SU-DHL-6 (cell line): ENCODE results near the gene POFUT2.

ENCODE experiments used
- H2AFZ ChIP-seq: fragments of 200-600 bp; sonication (generic); 2 replicates; pipeline ENCODE4 v1.6.1; 2014; ENCODE audit warnings: low read depth, mild to moderate bottlenecking, moderate library complexity, mixed read lengths, antibody characterized with exemption, low read length; ENCODE audit not compliant: severe bottlenecking
- H3F3A ChIP-seq: fragments of 200-600 bp; shearing (Covaris generic); 2 replicates; pipeline ENCODE4 v1.6.0; 2016; ENCODE audit warnings: antibody characterized with exemption, mild to moderate bottlenecking; ENCODE audit not compliant: insufficient read depth
- H3K27ac ChIP-seq: fragments of 200-600 bp; sonication (generic); 2 replicates; pipeline ENCODE4 v1.5.1; 2016; ENCODE audit warnings: low read depth, mild to moderate bottlenecking, low read length, moderate library complexity, mixed read lengths
- H3K27me3 ChIP-seq: fragments of 200-600 bp; sonication (generic), shearing (Covaris generic); 2 replicates; pipeline ENCODE4 v1.6.0; 2014; ENCODE audit warnings: mild to moderate bottlenecking, low read length
- H3K36me3 ChIP-seq: fragments of 200-600 bp; sonication (generic); 2 replicates; pipeline ENCODE4 v1.6.1; 2014; ENCODE audit warnings: mild to moderate bottlenecking, low read length, mixed read lengths
- H3K4me2 ChIP-seq: fragments of 300-600, 200-600 bp; shearing (Covaris generic), sonication (generic); 2 replicates; pipeline ENCODE4 v1.6.0; 2014; ENCODE audit warnings: low read length, low read depth, mild to moderate bottlenecking; ENCODE audit not compliant: poor library complexity, severe bottlenecking
- H3K4me3 ChIP-seq: fragments of 200-600 bp; sonication (generic); 2 replicates; pipeline ENCODE4 v1.5.1; 2014; ENCODE audit warnings: antibody characterized with exemption, low read length, mild to moderate bottlenecking, mixed read lengths; ENCODE audit not compliant: insufficient read depth, poor library complexity, severe bottlenecking
- H3K79me2 ChIP-seq: fragments of 200-600 bp; sonication (generic); 2 replicates; pipeline ENCODE4 v1.6.1; 2014; ENCODE audit warnings: mild to moderate bottlenecking, low read length, moderate library complexity; ENCODE audit not compliant: insufficient read depth
- H3K9ac ChIP-seq: fragments of 200-600 bp; sonication (generic); 2 replicates; pipeline ENCODE4 v1.7.0; 2014; ENCODE audit warnings: mild to moderate bottlenecking, low read length
- H3K9me2 ChIP-seq: fragments of 200-600 bp; sonication (generic); replicated peaks from 2 replicates; pipeline ENCODE4 v1.6.1; 2014; ENCODE audit warnings: low read length; ENCODE audit not compliant: insufficient read depth
- H3K9me3 ChIP-seq: fragments of 200-600 bp; sonication (generic); 2 replicates; pipeline ENCODE4 v1.6.1; 2014; ENCODE audit warnings: low read length, mixed read lengths; ENCODE audit not compliant: insufficient read depth
- H4K20me1 ChIP-seq: fragments of 200-600 bp; sonication (generic); 2 replicates; pipeline ENCODE4 v1.6.1; 2014; ENCODE audit warnings: low read depth, mild to moderate bottlenecking, antibody characterized with exemption, low read length, moderate library complexity, mixed read lengths
- EZH2phosphoT487 ChIP-seq: fragments of 200-600 bp; sonication (generic), shearing (Covaris generic); conservative IDR thresholded peaks from 2 replicates; pipeline ENCODE4 v1.6.1; 2018; ENCODE audit warnings: mild to moderate bottlenecking, antibody characterized with exemption, low read length, moderate library complexity, mixed read lengths
- TF ChIP-seq, protein P1 (sequence below): fragments of 200-600 bp; sonication (generic); IDR thresholded peaks from one replicate; pipeline ENCODE4 v1.5.1; 2017; ENCODE audit warnings: antibody characterized with exemption, mild to moderate bottlenecking, low read length, moderate library complexity; ENCODE audit not compliant: insufficient read depth, poor library complexity, severe bottlenecking

Gene POFUT2

DNA sequence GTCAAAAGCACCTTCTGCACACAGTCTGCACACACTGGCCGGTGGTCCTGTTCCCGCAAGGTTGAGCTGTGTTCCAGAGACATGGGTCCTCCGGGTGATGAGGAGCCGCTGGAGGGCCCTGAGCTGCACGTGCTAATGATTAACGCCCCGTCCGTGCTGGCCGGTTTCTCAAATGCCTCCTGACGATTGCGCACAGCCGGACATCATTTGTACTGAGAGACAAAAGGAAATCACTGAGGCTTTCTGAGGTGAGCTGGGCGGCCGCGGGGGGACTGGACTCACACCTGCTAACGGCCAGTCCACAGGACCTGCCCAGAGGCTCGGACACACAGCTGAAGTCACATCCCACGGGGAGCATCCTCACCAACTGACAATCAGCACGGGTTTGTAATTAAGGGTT is 29.2 kb downstream of the POFUT2 start:
- Histone ChIP-seq H3K9me2 (no peaks in the 10 kb centered on the region), H3K27me3 (no peaks in the 10 kb centered on the region), H4K20me1 (no peaks in the 10 kb centered on the region), H3K9me3 (no peaks in the 10 kb centered on the region), H3K4me2 (no peak overlapping the region), H3F3A (no peaks in the 10 kb centered on the region), H3K9ac (no peak overlapping the region), H2AFZ (no peak overlapping the region), H3K4me3 (no peak overlapping the region), H3K27ac (no peak overlapping the region), H3K36me3 (no peaks in the 10 kb centered on the region), H3K79me2 (no peaks in the 10 kb centered on the region)
- TF ChIP-seq, protein P1, sequence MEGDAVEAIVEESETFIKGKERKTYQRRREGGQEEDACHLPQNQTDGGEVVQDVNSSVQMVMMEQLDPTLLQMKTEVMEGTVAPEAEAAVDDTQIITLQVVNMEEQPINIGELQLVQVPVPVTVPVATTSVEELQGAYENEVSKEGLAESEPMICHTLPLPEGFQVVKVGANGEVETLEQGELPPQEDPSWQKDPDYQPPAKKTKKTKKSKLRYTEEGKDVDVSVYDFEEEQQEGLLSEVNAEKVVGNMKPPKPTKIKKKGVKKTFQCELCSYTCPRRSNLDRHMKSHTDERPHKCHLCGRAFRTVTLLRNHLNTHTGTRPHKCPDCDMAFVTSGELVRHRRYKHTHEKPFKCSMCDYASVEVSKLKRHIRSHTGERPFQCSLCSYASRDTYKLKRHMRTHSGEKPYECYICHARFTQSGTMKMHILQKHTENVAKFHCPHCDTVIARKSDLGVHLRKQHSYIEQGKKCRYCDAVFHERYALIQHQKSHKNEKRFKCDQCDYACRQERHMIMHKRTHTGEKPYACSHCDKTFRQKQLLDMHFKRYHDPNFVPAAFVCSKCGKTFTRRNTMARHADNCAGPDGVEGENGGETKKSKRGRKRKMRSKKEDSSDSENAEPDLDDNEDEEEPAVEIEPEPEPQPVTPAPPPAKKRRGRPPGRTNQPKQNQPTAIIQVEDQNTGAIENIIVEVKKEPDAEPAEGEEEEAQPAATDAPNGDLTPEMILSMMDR = no peak
- TF ChIP-seq EZH2phosphoT487 = no peak

DNA sequence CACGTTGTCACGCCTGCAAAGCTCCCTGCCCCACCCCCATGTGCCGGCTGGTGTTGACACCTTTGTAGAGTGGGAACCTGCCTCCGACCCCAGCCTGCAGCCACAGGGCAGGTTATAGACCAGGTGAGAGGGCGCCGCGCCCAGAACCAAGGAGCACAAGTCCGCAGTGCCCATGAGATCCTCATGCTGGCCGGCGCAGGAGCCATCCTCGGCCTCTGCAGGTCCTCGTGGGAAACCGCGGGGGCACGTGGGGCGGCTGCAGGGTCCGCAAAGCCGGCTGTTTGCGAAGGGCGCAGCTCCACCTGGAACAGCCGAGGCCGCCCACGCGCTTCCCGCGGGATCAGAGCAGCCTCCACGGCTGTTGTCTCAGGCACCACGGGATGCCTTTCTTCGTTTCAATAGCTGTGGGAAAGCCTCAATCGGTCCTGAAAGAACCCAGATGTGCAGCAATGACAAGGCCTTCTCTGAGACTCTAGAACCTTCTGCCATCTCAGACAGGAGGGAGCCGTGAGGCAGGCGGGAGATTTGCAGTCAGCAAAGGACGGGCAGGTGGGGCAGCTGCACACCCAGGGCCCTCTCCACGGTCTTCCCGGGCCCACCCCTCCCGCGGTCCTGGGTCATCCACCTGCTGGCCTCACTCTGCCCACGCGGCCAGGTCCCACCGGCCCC is 29.9 kb downstream of the POFUT2 start:
- TF ChIP-seq, protein P1 = no peak
- TF ChIP-seq EZH2phosphoT487 = no peak
- H3K4me2 ChIP-seq = no peak overlapping the region

DNA sequence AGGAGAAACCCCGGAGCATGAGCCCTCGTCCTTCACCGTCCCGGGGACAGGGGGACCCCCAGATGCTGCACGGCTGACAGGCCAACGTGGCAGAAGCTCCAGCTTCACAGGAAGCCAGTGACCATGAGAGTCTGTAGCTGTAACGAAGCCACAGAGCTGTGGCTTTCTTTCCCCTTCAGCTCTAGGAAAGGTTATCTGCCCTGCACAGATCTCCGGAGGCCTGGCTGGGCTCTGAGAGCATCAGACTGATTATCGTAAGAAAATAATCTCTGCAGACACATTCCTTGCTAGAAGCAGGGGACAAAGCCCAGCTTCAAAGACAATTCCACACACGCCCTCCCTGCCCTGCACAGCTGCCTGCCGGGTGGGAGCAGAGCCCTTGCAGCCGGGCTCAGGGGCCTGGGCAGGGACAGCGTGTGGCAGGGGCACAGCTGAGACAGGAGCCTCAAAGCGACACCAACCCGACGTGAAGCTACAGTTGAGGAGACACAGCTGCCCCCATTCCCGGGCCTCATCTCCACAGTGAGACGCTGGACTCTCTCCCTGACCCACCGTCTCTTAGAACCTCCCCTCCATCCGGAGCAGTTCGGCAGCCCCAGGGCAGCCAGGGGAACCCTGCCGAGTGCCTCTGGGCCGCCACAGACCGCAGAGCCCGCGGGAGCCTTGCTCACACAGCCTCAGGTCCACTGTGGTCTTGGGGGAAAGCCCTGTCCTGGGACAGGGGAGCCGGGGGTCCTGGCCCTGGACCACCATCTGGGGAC is 30.6 kb downstream of the POFUT2 start:
- no peak for TF ChIP-seq EZH2phosphoT487
- TF ChIP-seq, protein P1 = no peak

More for the DNA sequence above, 29.9 kb downstream of the POFUT2 start:
- no peaks in the 10 kb centered on the region for H3F3A ChIP-seq
- H3K4me3 ChIP-seq = no peak overlapping the region
- H3K27ac ChIP-seq = no peak overlapping the region
- no peaks in the 10 kb centered on the region for H3K79me2 ChIP-seq
- H4K20me1 ChIP-seq = no peaks in the 10 kb centered on the region
- no peaks in the 10 kb centered on the region for H3K9me3 ChIP-seq
- H3K9me2 ChIP-seq = no peaks in the 10 kb centered on the region
- H3K36me3 ChIP-seq = no peaks in the 10 kb centered on the region
- no peak overlapping the region for H2AFZ ChIP-seq
- H3K9ac ChIP-seq = no peak overlapping the region
- no peaks in the 10 kb centered on the region for H3K27me3 ChIP-seq

More for the DNA sequence above, 30.6 kb downstream of the POFUT2 start:
- no peaks in the 10 kb centered on the region for H3K9me3 ChIP-seq
- H3K4me3 ChIP-seq = no peak overlapping the region
- H2AFZ ChIP-seq = no peak overlapping the region
- no peaks in the 10 kb centered on the region for H3K9me2 ChIP-seq
- H4K20me1 ChIP-seq = no peaks in the 10 kb centered on the region
- H3K27ac ChIP-seq = no peak overlapping the region
- H3K79me2 ChIP-seq = no peaks in the 10 kb centered on the region
- H3F3A ChIP-seq = no peaks in the 10 kb centered on the region
- no peak overlapping the region for H3K9ac ChIP-seq
- H3K27me3 ChIP-seq = no peaks in the 10 kb centered on the region
- H3K36me3 ChIP-seq = no peaks in the 10 kb centered on the region
- H3K4me2 ChIP-seq = no peak overlapping the region
